ENCODE data around the gene SLC2A9.

SLC2A9 gene

DNA sequence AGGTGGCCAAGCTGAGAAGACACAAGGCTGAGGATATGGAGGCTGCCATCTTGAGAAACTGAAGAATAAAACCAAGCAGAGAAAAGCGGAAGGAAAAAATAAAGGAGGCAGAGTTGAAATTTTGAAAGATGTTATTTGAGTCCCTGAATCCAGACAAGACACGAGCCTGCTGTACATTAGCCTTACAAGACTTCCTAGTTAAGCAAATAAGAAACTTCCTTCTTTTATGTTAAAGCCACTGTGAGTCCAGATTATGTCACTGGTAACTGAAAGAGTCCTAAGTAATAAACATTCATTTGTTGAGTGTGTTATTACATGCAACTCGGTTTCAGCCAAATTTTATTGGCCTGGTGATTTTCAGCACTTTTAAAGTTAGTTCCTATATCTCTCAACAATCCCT is 209.5 kb downstream of the SLC2A9 start:
- no peak overlapping the region for H3K9ac ChIP-seq (ENCODE audit: low read depth, low read length, poor library complexity, severe bottlenecking)
- H3F3A ChIP-seq (ENCODE audit: low read depth): no peaks in the 10 kb centered on the region
- H4K20me1 ChIP-seq (ENCODE audit: insufficient read depth, low read length, poor library complexity, severe bottlenecking): no peaks in the 10 kb centered on the region
- H3K27me3 ChIP-seq (ENCODE audit: insufficient read depth, low read length, poor library complexity, severe bottlenecking): no peaks in the 10 kb centered on the region
- H3K4me1 ChIP-seq (ENCODE audit: insufficient read depth, low read length, poor library complexity, severe bottlenecking): no peaks in the 10 kb centered on the region
- H2AFZ ChIP-seq (ENCODE audit: low read length): no peak overlapping the region
- H3K4me2 ChIP-seq (ENCODE audit: low read depth, low read length, poor library complexity, severe bottlenecking): no peak overlapping the region
- H3K36me3 ChIP-seq (ENCODE audit: insufficient read depth, low read length): no peaks in the 10 kb centered on the region
- no peak overlapping the region for H3K4me3 ChIP-seq (ENCODE audit: low read length, poor library complexity, severe bottlenecking)
- TF ChIP-seq, protein P1, sequence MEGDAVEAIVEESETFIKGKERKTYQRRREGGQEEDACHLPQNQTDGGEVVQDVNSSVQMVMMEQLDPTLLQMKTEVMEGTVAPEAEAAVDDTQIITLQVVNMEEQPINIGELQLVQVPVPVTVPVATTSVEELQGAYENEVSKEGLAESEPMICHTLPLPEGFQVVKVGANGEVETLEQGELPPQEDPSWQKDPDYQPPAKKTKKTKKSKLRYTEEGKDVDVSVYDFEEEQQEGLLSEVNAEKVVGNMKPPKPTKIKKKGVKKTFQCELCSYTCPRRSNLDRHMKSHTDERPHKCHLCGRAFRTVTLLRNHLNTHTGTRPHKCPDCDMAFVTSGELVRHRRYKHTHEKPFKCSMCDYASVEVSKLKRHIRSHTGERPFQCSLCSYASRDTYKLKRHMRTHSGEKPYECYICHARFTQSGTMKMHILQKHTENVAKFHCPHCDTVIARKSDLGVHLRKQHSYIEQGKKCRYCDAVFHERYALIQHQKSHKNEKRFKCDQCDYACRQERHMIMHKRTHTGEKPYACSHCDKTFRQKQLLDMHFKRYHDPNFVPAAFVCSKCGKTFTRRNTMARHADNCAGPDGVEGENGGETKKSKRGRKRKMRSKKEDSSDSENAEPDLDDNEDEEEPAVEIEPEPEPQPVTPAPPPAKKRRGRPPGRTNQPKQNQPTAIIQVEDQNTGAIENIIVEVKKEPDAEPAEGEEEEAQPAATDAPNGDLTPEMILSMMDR (conservative IDR thresholded peaks at IDR 0.05; ENCODE audit: low read length): no peak
- TF ChIP-seq EZH2phosphoT487 (IDR thresholded peaks at IDR 0.05; ENCODE audit: borderline replicate concordance): no peak
- H3K9me3 ChIP-seq (ENCODE audit: insufficient read depth, low read depth, low read length): no peaks in the 10 kb centered on the region
- H3K79me2 ChIP-seq (ENCODE audit: insufficient read depth, low read length): no peaks in the 10 kb centered on the region
- H3K9me2 ChIP-seq (replicated peaks; ENCODE audit: low read depth, low read length): no peaks in the 10 kb centered on the region

- Histone ChIP-seq H3K36me3 (ENCODE audit: insufficient read depth, low read length) (no peaks in the 10 kb centered on the region), H3K9me3 (ENCODE audit: insufficient read depth, low read depth, low read length) (no peaks in the 10 kb centered on the region), H3K4me1 (ENCODE audit: insufficient read depth, low read length, poor library complexity, severe bottlenecking) (no peaks in the 10 kb centered on the region), H3K4me2 (ENCODE audit: low read depth, low read length, poor library complexity, severe bottlenecking) (no peak overlapping the region), H3K27me3 (ENCODE audit: insufficient read depth, low read length, poor library complexity, severe bottlenecking) (no peaks in the 10 kb centered on the region), H3K9ac (ENCODE audit: low read depth, low read length, poor library complexity, severe bottlenecking) (no peak overlapping the region), H4K20me1 (ENCODE audit: insufficient read depth, low read length, poor library complexity, severe bottlenecking) (no peaks in the 10 kb centered on the region), H3F3A (ENCODE audit: low read depth) (no peaks in the 10 kb centered on the region), H3K9me2 (replicated peaks; ENCODE audit: low read depth, low read length) (no peaks in the 10 kb centered on the region), H3K4me3 (ENCODE audit: low read length, poor library complexity, severe bottlenecking) (no peak overlapping the region), H2AFZ (ENCODE audit: low read length) (no peak overlapping the region), H3K79me2 (ENCODE audit: insufficient read depth, low read length) (no peaks in the 10 kb centered on the region)
- no peak for TF ChIP-seq EZH2phosphoT487 (IDR thresholded peaks at IDR 0.05; ENCODE audit: borderline replicate concordance)
- TF ChIP-seq, protein P1 (conservative IDR thresholded peaks at IDR 0.05; ENCODE audit: low read length): no peak
These were observed 213.2 kb downstream of the SLC2A9 start for GRCh38 chr4:9808077-9808476.

- no peaks in the 10 kb centered on the region for H4K20me1 ChIP-seq (ENCODE audit: insufficient read depth, low read length, poor library complexity, severe bottlenecking)
- H3K9ac ChIP-seq (ENCODE audit: low read depth, low read length, poor library complexity, severe bottlenecking): no peak overlapping the region
- no peak overlapping the region for H3K4me2 ChIP-seq (ENCODE audit: low read depth, low read length, poor library complexity, severe bottlenecking)
- H3K36me3 ChIP-seq (ENCODE audit: insufficient read depth, low read length): no peaks in the 10 kb centered on the region
- no peaks in the 10 kb centered on the region for H3K9me2 ChIP-seq (replicated peaks; ENCODE audit: low read depth, low read length)
- no peaks in the 10 kb centered on the region for H3K27me3 ChIP-seq (ENCODE audit: insufficient read depth, low read length, poor library complexity, severe bottlenecking)
- TF ChIP-seq EZH2phosphoT487 (IDR thresholded peaks at IDR 0.05; ENCODE audit: borderline replicate concordance): no peak
- TF ChIP-seq, protein P1 (conservative IDR thresholded peaks at IDR 0.05; ENCODE audit: low read length): no peak
- H3F3A ChIP-seq (ENCODE audit: low read depth): no peaks in the 10 kb centered on the region
- H3K9me3 ChIP-seq (ENCODE audit: insufficient read depth, low read depth, low read length): no peaks in the 10 kb centered on the region
- no peak overlapping the region for H3K4me3 ChIP-seq (ENCODE audit: low read length, poor library complexity, severe bottlenecking)
- no peak overlapping the region for H2AFZ ChIP-seq (ENCODE audit: low read length)
- H3K79me2 ChIP-seq (ENCODE audit: insufficient read depth, low read length): no peaks in the 10 kb centered on the region
- H3K4me1 ChIP-seq (ENCODE audit: insufficient read depth, low read length, poor library complexity, severe bottlenecking): no peaks in the 10 kb centered on the region
These were observed 216.4 kb downstream of the SLC2A9 start for GRCh38 chr4:9804918-9805317.

Data from Loucy (cell line).